Astrocyte (in vitro differentiated cells and primary cell): ENCODE data around the gene CCND1. TPM values are rescaled to one million over a fixed set of nuclear protein-coding genes. Genes with fewer than 3 reads are reported as not detected.

Experiments used
- DNase-seq: peaks from one replicate; pipeline ENCODE4 v3.0.0-alpha.2; 2010; ENCODE audit warnings: low read depth
- FAIRE-seq: peaks from 2 replicates; lab custom pipeline; 2011; peaks lifted over from hg19 to GRCh38; lab: Jason Lieb, UNC
- H2AFZ ChIP-seq: 2 replicates; pipeline ENCODE4 v1.6.0; 2012; ENCODE audit warnings: low read depth, low read length, inconsistent platforms
- H3K27ac ChIP-seq: 2 replicates; pipeline ENCODE4 v1.5.1; 2011; ENCODE audit warnings: low read depth, low read length, inconsistent platforms
- H3K27me3 ChIP-seq: 2 replicates; pipeline ENCODE4 v1.6.0; 2011; ENCODE audit warnings: low read length, inconsistent platforms; ENCODE audit not compliant: insufficient read depth
- H3K36me3 ChIP-seq: 2 replicates; pipeline ENCODE4 v1.5.1; 2011; ENCODE audit warnings: low read length, inconsistent platforms; ENCODE audit not compliant: insufficient read depth
- H3K4me1 ChIP-seq: 2 replicates; pipeline ENCODE4 v1.5.1; 2011; ENCODE audit warnings: low read length, inconsistent platforms; ENCODE audit not compliant: insufficient read depth
- H3K4me2 ChIP-seq: 2 replicates; pipeline ENCODE4 v1.6.0; 2012; ENCODE audit warnings: low read length, inconsistent platforms
- H3K4me3 ChIP-seq: 2 replicates; pipeline ENCODE4 v1.5.1; 2011; ENCODE audit warnings: low read depth, mild to moderate bottlenecking, low read length, inconsistent platforms; ENCODE audit not compliant: insufficient read depth
- H3K79me2 ChIP-seq: 2 replicates; pipeline ENCODE4 v1.6.0; 2012; ENCODE audit warnings: mild to moderate bottlenecking, low read length, inconsistent platforms; ENCODE audit not compliant: insufficient read depth
- H3K9ac ChIP-seq: 2 replicates; pipeline ENCODE4 v1.6.0; 2012; ENCODE audit warnings: mild to moderate bottlenecking, low read length, inconsistent platforms
- H3K9me3 ChIP-seq: 2 replicates; pipeline ENCODE4 v1.5.1; 2012; ENCODE audit warnings: low read depth, mild to moderate bottlenecking, low read length, inconsistent platforms; ENCODE audit not compliant: insufficient read depth
- H4K20me1 ChIP-seq: 2 replicates; pipeline ENCODE4 v1.6.0; 2012; ENCODE audit warnings: low read length, inconsistent platforms; ENCODE audit not compliant: insufficient read depth
- H3K27ac Mint-ChIP-seq: one replicate; pipeline ENCODE4 v1.8.0; 2021; ENCODE audit warnings: mild to moderate bottlenecking, mixed read lengths; ENCODE audit not compliant: unreplicated experiment
- H3K27me3 Mint-ChIP-seq: one replicate; pipeline ENCODE4 v1.8.0; 2021; ENCODE audit warnings: low read depth, mixed read lengths; ENCODE audit not compliant: unreplicated experiment
- H3K36me3 Mint-ChIP-seq: one replicate; pipeline ENCODE4 v1.8.0; 2021; ENCODE audit warnings: low read depth, mixed read lengths; ENCODE audit not compliant: unreplicated experiment
- H3K4me1 Mint-ChIP-seq: one replicate; pipeline ENCODE4 v1.8.0; 2021; ENCODE audit warnings: low read depth, mixed read lengths; ENCODE audit not compliant: unreplicated experiment
- H3K4me3 Mint-ChIP-seq: one replicate; pipeline ENCODE4 v1.8.0; 2021; ENCODE audit warnings: mild to moderate bottlenecking, moderate library complexity, mixed read lengths; ENCODE audit not compliant: unreplicated experiment
- H3K9me3 Mint-ChIP-seq: one replicate; pipeline ENCODE4 v1.8.0; 2021; ENCODE audit warnings: mild to moderate bottlenecking, mixed read lengths; ENCODE audit not compliant: unreplicated experiment
- CTCF ChIP-seq: IDR thresholded peaks from 2 replicates; pipeline ENCODE4 v1.5.1; 2011; ENCODE audit warnings: low read depth, mild to moderate bottlenecking, inconsistent platforms, low read length, moderate library complexity; ENCODE audit not compliant: insufficient read depth
- EZH2 ChIP-seq: IDR thresholded peaks from 2 replicates; pipeline ENCODE4 v1.6.1; 2012; ENCODE audit warnings: mild to moderate bottlenecking, low read length, inconsistent platforms; ENCODE audit not compliant: insufficient read depth
- total RNA-seq: library from RNA; stranded (reverse); gene quantifications from 2 replicates; pipeline ENCODE4 v1.2.1, GENCODE V29; 2021

Gene CCND1
- total RNA-seq, 1 donor from 2014 or later, result 482 TPM

DNA sequence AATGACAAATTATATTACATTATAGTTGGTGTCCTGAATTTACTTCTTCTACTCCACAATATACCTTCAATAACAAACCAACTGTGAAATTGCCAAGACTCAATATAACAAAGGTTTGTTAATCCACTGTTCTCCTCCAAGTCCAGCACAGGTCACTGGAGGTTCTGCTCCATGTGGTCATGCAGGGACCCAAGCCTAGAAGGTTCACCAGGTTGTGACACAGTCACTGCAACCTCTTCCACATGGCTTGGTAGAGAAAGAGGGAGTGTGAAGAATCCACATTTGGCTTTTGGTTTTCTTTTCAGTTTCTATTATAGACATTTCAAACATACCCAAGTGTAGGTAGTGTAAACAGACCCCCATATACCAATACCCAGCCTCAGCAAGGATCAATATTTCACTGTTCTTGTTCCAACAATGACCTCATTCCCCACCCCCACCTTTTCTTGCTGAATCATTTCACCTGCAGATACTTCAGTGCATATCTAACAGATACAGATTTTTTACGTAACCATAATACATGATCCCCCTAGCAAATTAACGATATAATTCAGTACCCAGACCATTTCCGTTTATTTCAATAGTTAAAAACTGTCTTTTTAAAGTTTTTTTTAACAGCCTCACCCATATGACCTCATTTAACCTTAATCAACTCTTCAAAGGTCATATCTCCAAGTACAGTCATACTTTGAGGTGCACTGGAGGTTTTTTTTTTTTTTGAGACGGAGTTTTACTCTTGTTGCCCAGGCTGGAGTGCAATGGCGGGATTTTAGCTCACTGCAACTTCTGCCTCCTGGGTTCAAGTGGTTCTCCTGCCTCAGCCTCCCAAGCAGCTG is 48.7 kb downstream of the CCND1 start:
- Histone ChIP-seq H2AFZ (no peak overlapping the region), H3K4me2 (no peak overlapping the region), H3K27ac (no peak overlapping the region), H3K36me3 (no peaks in the 10 kb centered on the region), H4K20me1 (no peaks in the 10 kb centered on the region), H3K27me3 (peaks cover 9% of the 10 kb centered on the region), H3K9me3 (no peaks in the 10 kb centered on the region), H3K4me3 (no peak overlapping the region), H3K79me2 (no peaks in the 10 kb centered on the region), H3K4me1 (no peaks in the 10 kb centered on the region), H3K9ac (no peak overlapping the region)
- peaks cover 12% of the 10 kb centered on the region for H3K27me3 Mint-ChIP-seq
- FAIRE-seq (no peak), DNase-seq (no peak)
- H3K4me3 Mint-ChIP-seq, result no peak overlapping the region
- peaks cover 7% of the 10 kb centered on the region for H3K4me1 Mint-ChIP-seq
- H3K27ac Mint-ChIP-seq, result no peak overlapping the region
- H3K9me3 Mint-ChIP-seq, result no peaks in the 10 kb centered on the region
- TF ChIP-seq CTCF, result no peak
- TF ChIP-seq EZH2, result no peak
- H3K36me3 Mint-ChIP-seq, result no peaks in the 10 kb centered on the region

DNA sequence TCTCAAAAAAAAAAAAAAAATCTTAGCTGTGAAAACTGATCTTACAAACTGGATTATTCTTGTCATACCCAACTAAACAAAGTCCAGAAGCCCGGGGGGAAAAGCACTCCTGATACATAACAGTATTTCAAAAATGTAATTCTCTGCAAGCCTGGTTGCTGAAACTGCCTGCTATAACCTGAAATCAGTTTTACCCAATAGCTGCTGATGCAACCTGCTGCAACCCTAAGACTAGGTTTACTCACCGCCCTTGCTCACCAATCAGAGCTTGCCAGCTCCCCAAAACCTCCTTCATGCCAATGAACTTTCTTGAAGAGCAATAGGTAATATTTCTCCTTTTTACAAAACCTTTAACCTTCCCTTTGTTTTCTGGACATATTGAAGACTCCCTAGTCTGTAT is 50.5 kb downstream of the CCND1 start:
- Histone ChIP-seq H3K79me2 (no peaks in the 10 kb centered on the region), H3K4me1 (no peaks in the 10 kb centered on the region), H3K9ac (no peak overlapping the region), H4K20me1 (no peaks in the 10 kb centered on the region), H3K36me3 (no peaks in the 10 kb centered on the region), H2AFZ (no peak overlapping the region), H3K4me3 (no peak overlapping the region), H3K27ac (no peak overlapping the region), H3K27me3 (peaks cover 17% of the 10 kb centered on the region), H3K4me2 (no peak overlapping the region), H3K9me3 (no peaks in the 10 kb centered on the region)
- Mint-ChIP-seq H3K9me3 (no peaks in the 10 kb centered on the region), H3K27me3 (peaks cover 20% of the 10 kb centered on the region), H3K27ac (peak overlapping the region; percentile 41), H3K4me1 (peaks cover 7% of the 10 kb centered on the region), H3K36me3 (no peaks in the 10 kb centered on the region), H3K4me3 (no peak overlapping the region)
- no peak for FAIRE-seq
- TF ChIP-seq CTCF, result no peak
- TF ChIP-seq EZH2, result no peak
- no peak for DNase-seq

GRCh38 chr11:69692422-69692821 is 51.5 kb downstream of the CCND1 start:
- Mint-ChIP-seq H3K36me3 (no peaks in the 10 kb centered on the region), H3K4me3 (no peak overlapping the region), H3K9me3 (no peaks in the 10 kb centered on the region), H3K4me1 (peaks cover 7% of the 10 kb centered on the region), H3K27ac (peak overlapping the region; percentile 0), H3K27me3 (peaks cover 29% of the 10 kb centered on the region)
- H3K9ac ChIP-seq, result no peak overlapping the region
- no peak overlapping the region for H3K4me3 ChIP-seq
- TF ChIP-seq CTCF (no peak), EZH2 (no peak)
- H4K20me1 ChIP-seq, result no peaks in the 10 kb centered on the region
- no peak overlapping the region for H2AFZ ChIP-seq
- no peaks in the 10 kb centered on the region for H3K79me2 ChIP-seq
- DNase-seq (no peak), FAIRE-seq (no peak)
- no peaks in the 10 kb centered on the region for H3K9me3 ChIP-seq
- H3K4me1 ChIP-seq, result no peaks in the 10 kb centered on the region
- no peak overlapping the region for H3K27ac ChIP-seq
- H3K36me3 ChIP-seq, result no peaks in the 10 kb centered on the region
- no peak overlapping the region for H3K4me2 ChIP-seq
- peaks cover 17% of the 10 kb centered on the region for H3K27me3 ChIP-seq
